ENCODE measurements around the gene ZNF226.
"Not testable (repeated sequence)": the region's sequence is repeated elsewhere in the genome, so short reads cannot be mapped to it uniquely, and the experiment has no call there.

The ZNF226 gene

DNA sequence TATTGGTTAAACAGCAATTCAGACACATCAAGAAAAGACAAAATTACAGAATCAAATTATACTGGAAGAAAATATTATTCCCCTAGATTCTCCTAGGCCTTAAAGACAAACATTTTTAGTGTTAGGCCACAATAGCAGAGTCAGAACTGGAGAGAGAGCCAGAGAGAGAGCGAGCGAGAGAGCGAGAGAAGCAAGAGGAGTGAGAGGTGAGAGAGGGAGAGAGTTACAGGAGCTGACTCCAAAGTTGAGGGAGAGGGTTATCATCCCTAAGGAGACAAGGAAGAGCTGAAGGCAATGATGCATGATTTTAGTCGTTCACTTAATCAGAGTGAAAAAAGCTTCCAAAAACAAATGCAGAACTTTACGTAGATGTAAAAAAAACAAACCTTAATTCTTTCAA, 27.2 kb downstream of the ZNF226 start:
- TF ChIP-seq, protein P1, sequence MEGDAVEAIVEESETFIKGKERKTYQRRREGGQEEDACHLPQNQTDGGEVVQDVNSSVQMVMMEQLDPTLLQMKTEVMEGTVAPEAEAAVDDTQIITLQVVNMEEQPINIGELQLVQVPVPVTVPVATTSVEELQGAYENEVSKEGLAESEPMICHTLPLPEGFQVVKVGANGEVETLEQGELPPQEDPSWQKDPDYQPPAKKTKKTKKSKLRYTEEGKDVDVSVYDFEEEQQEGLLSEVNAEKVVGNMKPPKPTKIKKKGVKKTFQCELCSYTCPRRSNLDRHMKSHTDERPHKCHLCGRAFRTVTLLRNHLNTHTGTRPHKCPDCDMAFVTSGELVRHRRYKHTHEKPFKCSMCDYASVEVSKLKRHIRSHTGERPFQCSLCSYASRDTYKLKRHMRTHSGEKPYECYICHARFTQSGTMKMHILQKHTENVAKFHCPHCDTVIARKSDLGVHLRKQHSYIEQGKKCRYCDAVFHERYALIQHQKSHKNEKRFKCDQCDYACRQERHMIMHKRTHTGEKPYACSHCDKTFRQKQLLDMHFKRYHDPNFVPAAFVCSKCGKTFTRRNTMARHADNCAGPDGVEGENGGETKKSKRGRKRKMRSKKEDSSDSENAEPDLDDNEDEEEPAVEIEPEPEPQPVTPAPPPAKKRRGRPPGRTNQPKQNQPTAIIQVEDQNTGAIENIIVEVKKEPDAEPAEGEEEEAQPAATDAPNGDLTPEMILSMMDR (IDR thresholded peaks at IDR 0.05; ENCODE audit: borderline replicate concordance, insufficient read depth, low read depth, low read length): no peak
- no peak overlapping the region for H3K4me3 ChIP-seq (ENCODE audit: low read depth, low read length)

DNA sequence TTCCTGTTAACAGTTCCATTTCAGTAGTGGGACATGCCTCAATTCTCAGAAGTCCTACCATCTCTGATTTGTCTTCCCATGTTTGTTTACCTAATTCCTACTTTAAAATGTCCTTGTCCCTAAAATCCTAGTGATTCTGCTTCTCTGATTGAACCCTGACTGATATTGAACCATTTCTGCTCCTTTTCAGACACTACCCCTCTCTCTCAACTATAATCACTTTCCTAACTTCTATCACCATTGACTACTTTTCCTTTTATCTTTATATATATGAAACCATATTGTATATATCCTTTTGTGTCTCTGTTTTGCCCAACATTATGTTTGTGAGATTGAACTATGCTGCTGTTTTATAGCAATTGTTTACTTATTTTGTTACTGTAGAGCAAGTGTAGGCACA, 31.9 kb downstream of the ZNF226 start:
- no peak overlapping the region for H3K4me3 ChIP-seq (ENCODE audit: low read depth, low read length)
- TF ChIP-seq, protein P1 (IDR thresholded peaks at IDR 0.05; ENCODE audit: borderline replicate concordance, insufficient read depth, low read depth, low read length): no peak

DNA sequence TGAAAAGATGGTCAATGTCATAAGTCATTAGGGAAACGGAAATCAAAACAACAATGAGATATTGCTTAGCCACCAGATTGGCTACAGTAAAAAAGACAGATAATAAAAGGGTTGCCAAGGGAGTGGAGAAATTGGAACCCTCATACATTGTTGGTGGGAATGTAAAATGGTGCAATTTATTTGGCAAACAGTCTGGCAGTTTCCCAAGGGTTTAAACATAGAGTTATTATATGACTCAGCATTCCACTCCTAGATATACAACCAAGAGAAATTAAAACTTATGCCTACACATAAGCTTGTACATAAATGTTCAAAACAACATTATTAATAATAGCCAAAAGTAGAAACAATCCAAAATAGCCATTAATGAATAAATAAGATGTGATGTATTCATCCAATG, 37.6 kb downstream of the ZNF226 start:
- no peak overlapping the region for H3K4me3 ChIP-seq (ENCODE audit: low read depth, low read length)
- TF ChIP-seq, protein P1 (IDR thresholded peaks at IDR 0.05; ENCODE audit: borderline replicate concordance, insufficient read depth, low read depth, low read length): no peak

DNA sequence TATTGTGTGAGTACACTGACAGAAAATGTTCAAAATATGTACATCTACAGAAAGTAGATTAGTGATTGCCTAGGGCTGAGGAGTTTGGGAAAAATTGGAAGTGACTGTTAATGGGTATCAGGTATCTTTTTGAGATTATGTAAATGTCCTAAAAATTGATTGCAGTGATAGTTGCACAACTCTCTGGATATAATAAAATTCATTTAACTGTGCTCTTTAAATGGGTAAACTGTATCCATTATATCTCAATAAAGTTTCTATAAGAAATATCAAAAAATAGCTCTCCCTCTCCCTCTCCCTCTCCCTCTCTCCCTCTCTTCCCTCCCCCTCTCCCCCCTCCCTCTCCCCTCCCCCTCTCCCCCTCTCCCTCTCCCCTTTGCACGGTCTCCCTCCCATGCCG, 38.1 kb downstream of the ZNF226 start:
- no peak overlapping the region for H3K4me3 ChIP-seq (ENCODE audit: low read depth, low read length)
- TF ChIP-seq, protein P1 (IDR thresholded peaks at IDR 0.05; ENCODE audit: borderline replicate concordance, insufficient read depth, low read depth, low read length): no peak

DNA sequence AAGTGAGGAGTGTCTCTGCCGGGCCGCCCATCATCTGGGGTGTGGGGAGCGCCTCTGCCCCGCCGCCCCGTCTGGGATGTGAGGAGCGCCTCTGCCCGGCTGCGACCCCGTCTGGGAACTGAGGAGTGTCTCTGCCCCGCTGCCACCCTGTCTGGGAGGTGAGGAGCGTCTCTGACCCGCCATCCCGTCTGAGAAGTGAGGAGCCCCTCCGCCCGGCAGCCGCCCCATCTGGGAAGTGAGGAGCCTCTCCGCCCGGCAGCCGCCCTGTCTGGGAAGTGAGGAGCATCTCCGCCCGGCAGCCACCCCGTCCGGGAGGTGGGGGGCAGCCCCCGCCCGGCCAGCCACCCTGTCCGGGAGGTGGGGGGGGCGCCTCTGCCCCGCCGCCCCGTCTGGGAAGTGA, 39.0 kb downstream of the ZNF226 start:
- not testable (repeated sequence) for H3K4me3 ChIP-seq (ENCODE audit: low read depth, low read length)

DNA sequence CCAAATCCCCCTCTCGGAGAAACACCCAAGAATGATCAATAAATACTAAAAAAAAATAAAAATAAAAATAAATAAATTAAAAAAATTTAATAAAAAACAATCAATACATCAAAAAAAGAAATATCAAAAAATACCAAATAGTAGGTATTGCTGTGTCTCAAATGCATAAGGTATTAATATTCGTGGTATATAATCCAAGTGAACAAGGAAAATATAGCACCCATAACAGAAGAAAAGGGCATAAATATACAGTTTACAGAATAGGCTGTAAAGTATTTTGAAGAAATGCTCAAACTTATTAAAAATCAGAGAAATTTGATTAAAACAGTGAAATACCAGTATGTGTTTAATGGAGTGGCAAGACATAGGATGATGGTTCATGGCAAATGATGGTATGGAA, 39.9 kb downstream of the ZNF226 start:
- no peak overlapping the region for H3K4me3 ChIP-seq (ENCODE audit: low read depth, low read length)
- TF ChIP-seq, protein P1 (IDR thresholded peaks at IDR 0.05; ENCODE audit: borderline replicate concordance, insufficient read depth, low read depth, low read length): no peak

DNA sequence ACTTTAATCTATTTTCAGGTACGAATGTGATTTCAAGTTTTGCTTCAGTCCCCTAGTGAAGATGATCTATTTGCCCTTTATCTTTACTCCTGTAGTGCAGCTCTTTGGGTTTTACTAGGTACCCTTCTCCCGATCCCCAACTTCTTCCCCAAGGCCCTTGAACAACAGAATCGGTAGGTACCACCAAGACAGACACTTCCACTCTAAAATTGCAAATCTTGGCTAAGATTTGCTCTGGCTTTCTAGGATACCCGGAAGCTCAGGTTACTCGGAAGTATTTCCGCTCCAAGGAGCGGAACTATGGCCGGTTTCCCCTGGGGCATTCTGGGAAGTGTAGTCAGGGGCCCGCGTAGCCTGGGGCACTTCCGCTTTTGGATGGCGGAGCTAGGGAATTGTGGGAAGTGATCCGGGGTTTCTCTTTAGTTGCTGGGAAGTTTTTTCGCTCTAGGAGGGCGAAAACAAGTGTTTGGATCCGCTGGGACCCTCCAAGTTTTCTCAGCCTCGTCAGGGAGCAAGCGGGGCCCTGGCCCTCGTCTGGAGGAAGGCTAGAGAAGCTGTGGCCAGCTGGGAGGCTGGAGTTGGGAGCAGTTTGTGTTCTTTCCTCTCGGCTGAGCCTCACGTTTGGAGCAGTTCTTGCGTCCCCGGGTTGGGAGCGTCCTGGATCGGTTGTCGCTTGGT, 42.4 kb downstream of the ZNF226 start:
- peak overlapping the region; percentile 47 for H3K4me3 ChIP-seq (ENCODE audit: low read depth, low read length)
- TF ChIP-seq, protein P1 (IDR thresholded peaks at IDR 0.05; ENCODE audit: borderline replicate concordance, insufficient read depth, low read depth, low read length): no peak

Measured in GM12875 (cell line).